ENCODE results near the gene JAG2. TPM values are rescaled to one million over a fixed set of nuclear protein-coding genes. Genes with fewer than 3 reads are reported as not detected.

JAG2 gene
- total RNA-seq, 6 experiments from 2014 or later = 0.23 to 0.76 (median 0.42) TPM

DNA sequence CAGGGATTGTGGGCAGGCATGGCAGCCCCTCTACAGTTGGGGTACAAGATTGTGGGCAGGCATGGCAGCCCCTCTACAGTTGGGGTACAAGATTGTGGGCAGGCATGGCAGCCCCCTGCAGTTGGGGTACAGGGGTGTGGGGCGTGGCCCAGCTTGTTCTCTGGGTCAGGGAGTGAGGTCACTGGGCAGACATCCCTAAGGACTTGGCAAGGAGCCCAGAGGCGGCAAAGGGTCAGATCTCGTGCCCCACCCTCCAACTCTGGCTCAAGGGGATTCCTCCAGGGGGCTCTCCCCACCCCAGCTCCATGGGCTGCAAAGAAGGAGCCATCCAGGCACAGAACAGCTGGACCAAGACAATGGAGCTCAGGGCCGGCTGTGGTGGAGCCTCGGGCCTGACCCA, 38.3 kb upstream of the JAG2 start:
- TF ChIP-seq, protein P1, sequence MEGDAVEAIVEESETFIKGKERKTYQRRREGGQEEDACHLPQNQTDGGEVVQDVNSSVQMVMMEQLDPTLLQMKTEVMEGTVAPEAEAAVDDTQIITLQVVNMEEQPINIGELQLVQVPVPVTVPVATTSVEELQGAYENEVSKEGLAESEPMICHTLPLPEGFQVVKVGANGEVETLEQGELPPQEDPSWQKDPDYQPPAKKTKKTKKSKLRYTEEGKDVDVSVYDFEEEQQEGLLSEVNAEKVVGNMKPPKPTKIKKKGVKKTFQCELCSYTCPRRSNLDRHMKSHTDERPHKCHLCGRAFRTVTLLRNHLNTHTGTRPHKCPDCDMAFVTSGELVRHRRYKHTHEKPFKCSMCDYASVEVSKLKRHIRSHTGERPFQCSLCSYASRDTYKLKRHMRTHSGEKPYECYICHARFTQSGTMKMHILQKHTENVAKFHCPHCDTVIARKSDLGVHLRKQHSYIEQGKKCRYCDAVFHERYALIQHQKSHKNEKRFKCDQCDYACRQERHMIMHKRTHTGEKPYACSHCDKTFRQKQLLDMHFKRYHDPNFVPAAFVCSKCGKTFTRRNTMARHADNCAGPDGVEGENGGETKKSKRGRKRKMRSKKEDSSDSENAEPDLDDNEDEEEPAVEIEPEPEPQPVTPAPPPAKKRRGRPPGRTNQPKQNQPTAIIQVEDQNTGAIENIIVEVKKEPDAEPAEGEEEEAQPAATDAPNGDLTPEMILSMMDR (IDR thresholded peaks at IDR 0.05) = no peak
- Mint-ChIP-seq H3K4me3 (no peak overlapping the region), H3K9me3 (no peaks in the 10 kb centered on the region), H3K27me3 (ENCODE audit: insufficient read depth) (peaks cover 5% of the 10 kb centered on the region), H3K36me3 (ENCODE audit: low read depth) (no peaks in the 10 kb centered on the region), H3K4me1 (ENCODE audit: low read depth) (no peaks in the 10 kb centered on the region; the same call in 1 of the 2 replicates), H3K27ac (no peak overlapping the region)
- DNase-seq = no peak

DNA sequence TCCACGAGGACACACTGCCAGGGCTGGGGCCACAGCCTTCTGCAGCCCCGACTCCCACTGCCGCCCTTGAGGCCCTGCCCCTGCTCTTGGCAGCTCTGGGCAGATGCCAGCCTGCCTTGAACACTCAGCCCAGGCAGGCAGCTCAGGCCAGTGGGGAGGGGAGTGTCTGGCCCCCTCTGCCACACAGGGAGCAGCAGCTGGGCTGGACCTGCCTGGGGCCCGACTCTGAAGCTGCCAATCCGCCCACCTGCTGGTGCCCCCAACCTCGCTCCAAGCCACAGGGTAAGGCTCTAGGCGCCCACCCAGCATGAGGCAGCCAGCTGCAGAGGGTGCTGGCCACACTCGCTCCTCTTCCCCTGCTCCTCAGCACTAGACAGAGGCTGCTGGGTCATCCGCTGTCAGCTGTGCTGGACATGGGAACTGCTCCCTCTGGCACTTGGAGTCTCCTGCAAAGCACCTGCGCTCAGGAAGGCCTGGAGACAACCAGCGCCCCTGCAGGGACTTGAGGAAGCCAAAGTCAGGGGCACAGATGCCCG, 37.2 kb upstream of the JAG2 start:
- peaks cover 7% of the 10 kb centered on the region for H3K27me3 Mint-ChIP-seq (ENCODE audit: insufficient read depth)
- H3K9me3 Mint-ChIP-seq = no peaks in the 10 kb centered on the region
- H3K27ac Mint-ChIP-seq = no peak overlapping the region
- no peaks in the 10 kb centered on the region; the same call in 1 of the 2 replicates for H3K4me1 Mint-ChIP-seq (ENCODE audit: low read depth)
- no peak overlapping the region for H3K4me3 Mint-ChIP-seq
- TF ChIP-seq, protein P1 (IDR thresholded peaks at IDR 0.05) = no peak
- no peaks in the 10 kb centered on the region for H3K36me3 Mint-ChIP-seq (ENCODE audit: low read depth)
- no peak for DNase-seq

DNA sequence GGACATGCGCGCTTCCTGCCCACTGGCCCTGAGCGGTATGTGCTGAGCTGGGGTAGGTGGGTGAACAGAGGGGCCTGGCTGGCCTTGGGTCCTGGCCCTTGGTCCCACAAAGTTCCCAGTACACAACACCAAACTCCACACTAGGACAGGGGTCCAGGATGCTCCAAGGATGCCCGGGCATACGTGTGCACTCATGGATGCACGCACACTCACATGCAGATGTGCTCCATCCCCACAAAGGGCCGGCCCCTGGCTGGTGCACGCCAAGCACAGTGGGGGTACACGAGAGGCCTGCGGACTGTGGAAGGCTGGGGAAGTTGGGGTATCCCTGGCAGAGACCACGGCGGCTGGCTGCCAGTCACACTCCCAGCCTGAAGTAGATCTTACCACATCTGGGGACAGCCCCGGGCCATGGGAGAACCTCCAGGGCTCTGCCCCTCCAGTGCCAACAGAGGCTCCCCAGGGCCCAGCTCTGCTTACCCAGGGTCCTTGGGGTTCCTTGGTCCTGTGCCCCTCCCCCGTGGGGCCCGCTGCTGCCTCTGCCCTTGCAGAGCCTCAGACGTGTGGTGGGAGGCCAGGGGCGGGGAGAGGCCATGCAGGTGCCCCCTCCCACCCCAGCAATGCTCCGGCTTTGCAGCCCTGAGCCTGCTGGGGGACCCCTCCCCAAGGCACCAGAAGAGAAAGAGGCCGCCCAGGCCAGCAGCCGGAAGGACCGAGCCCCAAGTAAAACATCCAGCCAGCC, 36.5 kb upstream of the JAG2 start:
- no peaks in the 10 kb centered on the region for H3K9me3 Mint-ChIP-seq
- H3K36me3 Mint-ChIP-seq (ENCODE audit: low read depth) = no peaks in the 10 kb centered on the region
- H3K4me3 Mint-ChIP-seq = no peak overlapping the region
- no peak overlapping the region for H3K27ac Mint-ChIP-seq
- TF ChIP-seq, protein P1 (IDR thresholded peaks at IDR 0.05) = no peak
- no peak for DNase-seq
- no peaks in the 10 kb centered on the region; the same call in 1 of the 2 replicates for H3K4me1 Mint-ChIP-seq (ENCODE audit: low read depth)
- peaks cover 7% of the 10 kb centered on the region for H3K27me3 Mint-ChIP-seq (ENCODE audit: insufficient read depth)

DNA sequence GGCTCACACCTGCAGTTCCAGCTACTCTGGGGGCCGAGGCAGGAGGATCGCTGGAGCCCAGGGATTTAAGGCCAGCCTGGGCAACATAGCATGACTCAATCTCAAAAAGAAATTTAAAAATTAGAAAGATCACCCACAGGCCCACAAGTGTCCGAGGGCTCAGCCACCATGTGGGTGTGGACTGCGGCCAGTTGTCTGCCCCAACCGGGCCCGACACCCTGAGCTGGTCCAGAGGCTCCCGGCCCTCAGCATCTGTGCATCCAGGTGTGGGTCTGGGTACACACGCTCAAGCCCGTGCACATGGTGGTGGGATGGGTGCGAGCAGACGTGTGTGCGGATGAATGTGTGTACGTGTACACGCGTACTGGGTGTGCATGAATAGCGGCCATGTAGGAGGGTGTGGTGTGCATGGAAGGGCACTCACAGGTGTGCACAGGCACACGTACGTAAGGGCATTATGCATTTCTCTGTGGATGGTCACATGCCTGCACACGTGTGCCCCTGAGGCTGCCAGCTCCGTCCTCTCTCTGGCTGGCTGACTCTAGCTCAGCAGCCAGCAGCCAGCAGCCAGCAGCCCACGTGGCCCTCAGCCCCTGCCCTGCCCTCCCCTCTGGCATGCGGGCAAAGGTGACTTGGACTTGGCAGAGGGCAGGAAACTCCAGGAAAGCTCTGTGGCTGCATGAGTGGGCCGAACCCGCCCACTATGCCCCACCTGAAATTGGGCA, 35.8 kb upstream of the JAG2 start:
- TF ChIP-seq, protein P1 (IDR thresholded peaks at IDR 0.05) = no peak
- Mint-ChIP-seq H3K9me3 (no peaks in the 10 kb centered on the region), H3K4me1 (ENCODE audit: low read depth) (peaks cover 3% of the 10 kb centered on the region), H3K27me3 (ENCODE audit: insufficient read depth) (peaks cover 7% of the 10 kb centered on the region), H3K4me3 (no peak overlapping the region), H3K27ac (no peak overlapping the region), H3K36me3 (ENCODE audit: low read depth) (no peaks in the 10 kb centered on the region)
- no peak for DNase-seq

DNA sequence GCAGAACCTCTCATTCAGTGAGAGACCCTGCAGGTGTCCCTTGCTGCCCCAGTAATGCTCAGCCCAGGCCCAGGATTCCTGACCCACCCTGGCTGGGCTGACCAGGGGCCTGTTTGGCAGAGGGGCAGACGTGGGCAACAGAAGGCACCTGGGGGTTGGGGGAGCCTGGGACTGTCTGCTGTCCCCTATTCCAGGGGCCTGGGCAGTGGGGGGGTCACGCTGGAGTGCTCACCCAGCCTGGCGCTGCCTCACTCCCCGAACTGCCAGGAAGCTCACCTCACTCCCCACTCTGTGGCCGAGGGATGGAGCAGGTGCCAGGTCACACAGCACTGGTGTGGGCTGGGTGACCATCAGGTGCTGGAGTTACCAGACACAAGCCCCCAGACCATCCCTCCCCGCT, 35.1 kb upstream of the JAG2 start:
- Mint-ChIP-seq H3K27ac (no peak overlapping the region), H3K27me3 (ENCODE audit: insufficient read depth) (peaks cover 8% of the 10 kb centered on the region), H3K9me3 (no peaks in the 10 kb centered on the region), H3K36me3 (ENCODE audit: low read depth) (no peaks in the 10 kb centered on the region), H3K4me3 (no peak overlapping the region), H3K4me1 (ENCODE audit: low read depth) (peaks cover 9% of the 10 kb centered on the region)
- DNase-seq = no peak
- TF ChIP-seq, protein P1 (IDR thresholded peaks at IDR 0.05) = no peak
